Neural progenitor cell (in vitro differentiated cells): Measurements from ENCODE around the gene CFAP57.

Source experiments
- CTCF ChIP-seq: fragments of 200-600 bp; sonication (generic); IDR thresholded peaks from 2 replicates; pipeline ENCODE4 v1.5.1; 2017; ENCODE audit warnings: antibody characterized with exemption, mild to moderate bottlenecking
- EZH2 ChIP-seq: fragments of 200-600 bp; sonication (generic); IDR thresholded peaks from 2 replicates; pipeline ENCODE4 v1.6.1; 2017; ENCODE audit warnings: antibody characterized with exemption, mild to moderate bottlenecking, moderate library complexity
- EZH2phosphoT487 ChIP-seq: fragments of 200-600 bp; sonication (generic); IDR thresholded peaks from 2 replicates; pipeline ENCODE4 v1.6.1; 2017; ENCODE audit warnings: antibody characterized with exemption

- TF ChIP-seq CTCF (no peak), EZH2 (no peak), EZH2phosphoT487 (no peak)
These were observed 102.7 kb downstream of the CFAP57 start for GRCh38 chr1:43274804-43275180.
